MM.1S (cell line): Measurements from ENCODE around the gene CUBN.

ENCODE experiments used
- DNase-seq: peaks from one replicate; pipeline ENCODE4 v3.0.0-alpha.2; 2015
- H2AFZ ChIP-seq: fragments of 300-600 bp; sonication (generic); 2 replicates; pipeline ENCODE4 v1.6.0; 2016; ENCODE audit warnings: antibody characterized with exemption, low read length
- H3F3A ChIP-seq: fragments of 300-600 bp; sonication (generic); 2 replicates; pipeline ENCODE4 v1.6.1; 2016; ENCODE audit warnings: mild to moderate bottlenecking, antibody characterized with exemption, low read length, moderate library complexity, mixed read lengths; ENCODE audit not compliant: insufficient read depth
- H3K27ac ChIP-seq: fragments of 300-600 bp; sonication (generic); 2 replicates; pipeline ENCODE4 v1.5.1; 2016; ENCODE audit warnings: mild to moderate bottlenecking, low read length
- H3K27me3 ChIP-seq: fragments of 300-600 bp; sonication (generic); replicated peaks from 2 replicates; pipeline ENCODE4 v1.6.0; 2016; ENCODE audit warnings: low read length; ENCODE audit not compliant: insufficient read depth
- H3K36me3 ChIP-seq: fragments of 300-600 bp; sonication (generic); replicated peaks from 2 replicates; pipeline ENCODE4 v1.6.1; 2016; ENCODE audit warnings: mild to moderate bottlenecking, low read length, mixed read lengths; ENCODE audit not compliant: insufficient read depth
- H3K4me1 ChIP-seq: fragments of 300-600 bp; sonication (generic); 2 replicates; pipeline ENCODE4 v1.6.1; 2016; ENCODE audit warnings: low read length, mixed read lengths
- H3K4me2 ChIP-seq: fragments of 300-600 bp; sonication (generic); 2 replicates; pipeline ENCODE4 v1.6.0; 2016; ENCODE audit warnings: low read depth, low read length
- H3K4me3 ChIP-seq: fragments of 300-600 bp; sonication (generic); 2 replicates; pipeline ENCODE4 v1.5.1; 2016; ENCODE audit warnings: low read length, mixed read lengths
- H3K79me2 ChIP-seq: fragments of 300-600 bp; sonication (generic); 2 replicates; pipeline ENCODE4 v1.6.1; 2016; ENCODE audit warnings: mixed run types, low read length, mixed read lengths
- H3K9ac ChIP-seq: fragments of 300-600 bp; sonication (generic); 2 replicates; pipeline ENCODE4 v1.6.1; 2016; ENCODE audit warnings: low read length, mixed read lengths
- H3K9me2 ChIP-seq: fragments of 300-600 bp; sonication (generic); replicated peaks from 2 replicates; pipeline ENCODE4 v1.6.1; 2016; ENCODE audit warnings: mild to moderate bottlenecking, low read length, mixed read lengths; ENCODE audit not compliant: insufficient read depth
- H3K9me3 ChIP-seq: fragments of 300-600 bp; sonication (generic); replicated peaks from 2 replicates; pipeline ENCODE4 v1.6.1; 2016; ENCODE audit warnings: mild to moderate bottlenecking, low read length, mixed read lengths; ENCODE audit not compliant: insufficient read depth
- H4K20me1 ChIP-seq: fragments of 300-600 bp; sonication (generic); 2 replicates; pipeline ENCODE4 v1.6.1; 2016; ENCODE audit warnings: mild to moderate bottlenecking, low read length, moderate library complexity, mixed read lengths; ENCODE audit not compliant: insufficient read depth
- EZH2 ChIP-seq: fragments of 300-600 bp; sonication (generic); optimal IDR thresholded peaks from 2 replicates; pipeline ENCODE3; 2017; ENCODE audit warnings: low read depth, mild to moderate bottlenecking, antibody characterized with exemption, low read length, mixed read lengths
- EZH2phosphoT487 ChIP-seq: fragments of 300-600 bp; sonication (generic); IDR thresholded peaks from 2 replicates; pipeline ENCODE4 v1.6.1; 2018; ENCODE audit warnings: antibody characterized with exemption, low read length
- TF ChIP-seq, protein P1 (sequence below): fragments of 300-600 bp; sonication (generic); IDR thresholded peaks from 2 replicates; pipeline ENCODE4 v1.5.1; 2016; ENCODE audit warnings: antibody characterized with exemption, low read length, mixed read lengths

CUBN gene

DNA sequence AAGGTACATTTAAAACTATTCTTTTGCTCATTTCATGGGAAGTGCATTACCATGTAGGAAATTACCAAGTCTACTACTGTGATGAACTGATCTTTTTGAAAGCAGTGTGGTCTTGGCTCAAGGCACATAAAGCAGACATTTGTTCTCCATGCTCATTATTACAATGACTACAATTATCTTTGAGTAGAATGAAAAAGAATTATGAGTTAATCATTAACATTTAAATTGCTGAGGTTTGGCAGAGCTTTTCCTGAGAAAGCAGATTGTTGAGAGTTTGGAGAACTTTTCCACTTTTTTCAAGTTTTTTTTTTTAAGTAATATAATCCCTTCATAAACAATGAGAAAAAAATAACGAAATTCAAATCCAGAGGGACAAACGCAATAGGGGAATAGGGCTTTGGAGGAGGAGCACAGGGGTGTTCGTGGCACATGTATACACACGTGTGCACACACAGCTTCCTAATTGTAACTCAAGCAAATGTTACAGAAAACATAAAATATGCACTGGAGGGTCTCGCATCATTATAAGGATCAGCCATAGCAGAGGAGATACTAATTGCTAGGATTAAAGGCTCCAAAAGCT is 8.9 kb upstream of the CUBN start:
- Histone ChIP-seq H3K36me3 (no peaks in the 10 kb centered on the region), H3K4me3 (no peak overlapping the region), H3K9ac (no peak overlapping the region), H3K9me2 (no peaks in the 10 kb centered on the region), H3F3A (no peaks in the 10 kb centered on the region), H3K4me1 (no peaks in the 10 kb centered on the region), H4K20me1 (no peaks in the 10 kb centered on the region), H3K27me3 (no peaks in the 10 kb centered on the region), H3K79me2 (no peaks in the 10 kb centered on the region), H3K9me3 (no peaks in the 10 kb centered on the region), H2AFZ (no peak overlapping the region), H3K4me2 (no peak overlapping the region), H3K27ac (no peak overlapping the region)
- TF ChIP-seq, protein P1, sequence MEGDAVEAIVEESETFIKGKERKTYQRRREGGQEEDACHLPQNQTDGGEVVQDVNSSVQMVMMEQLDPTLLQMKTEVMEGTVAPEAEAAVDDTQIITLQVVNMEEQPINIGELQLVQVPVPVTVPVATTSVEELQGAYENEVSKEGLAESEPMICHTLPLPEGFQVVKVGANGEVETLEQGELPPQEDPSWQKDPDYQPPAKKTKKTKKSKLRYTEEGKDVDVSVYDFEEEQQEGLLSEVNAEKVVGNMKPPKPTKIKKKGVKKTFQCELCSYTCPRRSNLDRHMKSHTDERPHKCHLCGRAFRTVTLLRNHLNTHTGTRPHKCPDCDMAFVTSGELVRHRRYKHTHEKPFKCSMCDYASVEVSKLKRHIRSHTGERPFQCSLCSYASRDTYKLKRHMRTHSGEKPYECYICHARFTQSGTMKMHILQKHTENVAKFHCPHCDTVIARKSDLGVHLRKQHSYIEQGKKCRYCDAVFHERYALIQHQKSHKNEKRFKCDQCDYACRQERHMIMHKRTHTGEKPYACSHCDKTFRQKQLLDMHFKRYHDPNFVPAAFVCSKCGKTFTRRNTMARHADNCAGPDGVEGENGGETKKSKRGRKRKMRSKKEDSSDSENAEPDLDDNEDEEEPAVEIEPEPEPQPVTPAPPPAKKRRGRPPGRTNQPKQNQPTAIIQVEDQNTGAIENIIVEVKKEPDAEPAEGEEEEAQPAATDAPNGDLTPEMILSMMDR: no peak
- no peak for TF ChIP-seq EZH2
- TF ChIP-seq EZH2phosphoT487: no peak
- no peak for DNase-seq

DNA sequence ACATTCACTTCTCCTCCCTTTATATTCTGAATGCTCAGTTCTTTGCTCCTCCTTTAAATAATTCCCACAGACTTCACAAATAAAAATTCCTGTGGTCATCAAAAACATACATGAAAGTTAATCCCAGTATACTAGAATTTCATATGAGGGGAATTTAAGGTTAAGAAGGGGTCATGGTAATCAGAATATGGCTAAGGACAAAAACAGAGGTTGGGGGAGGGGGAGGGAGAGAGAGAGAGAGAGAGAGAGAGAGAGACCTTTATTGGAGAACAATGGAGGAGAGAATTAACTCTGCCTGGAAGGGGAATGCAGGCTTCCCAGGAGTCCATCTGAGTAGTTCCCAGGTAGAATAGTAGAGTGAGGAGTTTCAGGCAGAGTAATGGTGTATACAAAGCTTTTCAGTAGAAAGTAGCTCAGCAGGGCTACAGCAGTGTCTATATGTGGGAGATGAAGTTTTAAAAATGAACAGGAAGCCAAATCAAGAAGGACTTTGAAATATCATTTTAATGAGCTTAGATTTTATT is 5.2 kb upstream of the CUBN start:
- H3K4me1 ChIP-seq: no peaks in the 10 kb centered on the region
- H2AFZ ChIP-seq: no peak overlapping the region
- TF ChIP-seq, protein P1: no peak
- no peak for TF ChIP-seq EZH2
- TF ChIP-seq EZH2phosphoT487: no peak
- no peaks in the 10 kb centered on the region for H3F3A ChIP-seq
- H3K9me2 ChIP-seq: no peaks in the 10 kb centered on the region
- no peak overlapping the region for H3K4me2 ChIP-seq
- no peaks in the 10 kb centered on the region for H3K79me2 ChIP-seq
- no peaks in the 10 kb centered on the region for H3K27me3 ChIP-seq
- no peak overlapping the region for H3K9ac ChIP-seq
- no peaks in the 10 kb centered on the region for H3K36me3 ChIP-seq
- no peak overlapping the region for H3K27ac ChIP-seq
- no peaks in the 10 kb centered on the region for H4K20me1 ChIP-seq
- H3K9me3 ChIP-seq: no peaks in the 10 kb centered on the region
- no peak overlapping the region for H3K4me3 ChIP-seq
- no peak for DNase-seq

DNA sequence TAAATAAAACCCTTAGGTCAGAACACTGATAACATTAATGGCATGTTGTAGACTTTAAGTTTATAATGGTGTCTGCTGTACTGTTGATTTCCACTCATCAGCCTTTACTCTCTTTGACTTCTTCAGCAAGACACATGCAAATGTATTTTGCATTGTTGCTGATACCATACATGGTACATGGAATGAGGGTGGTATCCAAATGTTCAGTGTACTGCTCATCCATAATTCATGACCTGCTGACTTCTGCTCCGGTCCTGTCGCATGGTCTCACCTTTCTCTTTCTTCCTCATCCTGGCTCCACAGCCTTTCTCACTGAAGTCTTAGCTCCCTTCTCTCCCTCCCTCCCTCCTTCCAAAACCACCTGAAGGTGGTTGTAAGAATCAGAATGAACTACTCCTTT is 4.7 kb upstream of the CUBN start:
- no peak for TF ChIP-seq EZH2phosphoT487
- TF ChIP-seq, protein P1: no peak
- no peak overlapping the region for H3K27ac ChIP-seq
- H3K4me1 ChIP-seq: no peaks in the 10 kb centered on the region

More for the DNA sequence above, 4.7 kb upstream of the CUBN start:
- Histone ChIP-seq H3K79me2 (no peaks in the 10 kb centered on the region), H3K4me3 (no peak overlapping the region), H3K4me2 (no peak overlapping the region), H3K9me3 (no peaks in the 10 kb centered on the region), H3K9me2 (no peaks in the 10 kb centered on the region), H4K20me1 (no peaks in the 10 kb centered on the region), H3K9ac (no peak overlapping the region), H3K36me3 (no peaks in the 10 kb centered on the region), H2AFZ (no peak overlapping the region), H3F3A (no peaks in the 10 kb centered on the region), H3K27me3 (no peaks in the 10 kb centered on the region)
- DNase-seq: no peak
